ENCODE measurements around the gene C16orf92.
"Not testable (repeated sequence)": the region's sequence is repeated elsewhere in the genome, so short reads cannot be mapped to it uniquely, and the experiment has no call there.

C16orf92 gene

DNA sequence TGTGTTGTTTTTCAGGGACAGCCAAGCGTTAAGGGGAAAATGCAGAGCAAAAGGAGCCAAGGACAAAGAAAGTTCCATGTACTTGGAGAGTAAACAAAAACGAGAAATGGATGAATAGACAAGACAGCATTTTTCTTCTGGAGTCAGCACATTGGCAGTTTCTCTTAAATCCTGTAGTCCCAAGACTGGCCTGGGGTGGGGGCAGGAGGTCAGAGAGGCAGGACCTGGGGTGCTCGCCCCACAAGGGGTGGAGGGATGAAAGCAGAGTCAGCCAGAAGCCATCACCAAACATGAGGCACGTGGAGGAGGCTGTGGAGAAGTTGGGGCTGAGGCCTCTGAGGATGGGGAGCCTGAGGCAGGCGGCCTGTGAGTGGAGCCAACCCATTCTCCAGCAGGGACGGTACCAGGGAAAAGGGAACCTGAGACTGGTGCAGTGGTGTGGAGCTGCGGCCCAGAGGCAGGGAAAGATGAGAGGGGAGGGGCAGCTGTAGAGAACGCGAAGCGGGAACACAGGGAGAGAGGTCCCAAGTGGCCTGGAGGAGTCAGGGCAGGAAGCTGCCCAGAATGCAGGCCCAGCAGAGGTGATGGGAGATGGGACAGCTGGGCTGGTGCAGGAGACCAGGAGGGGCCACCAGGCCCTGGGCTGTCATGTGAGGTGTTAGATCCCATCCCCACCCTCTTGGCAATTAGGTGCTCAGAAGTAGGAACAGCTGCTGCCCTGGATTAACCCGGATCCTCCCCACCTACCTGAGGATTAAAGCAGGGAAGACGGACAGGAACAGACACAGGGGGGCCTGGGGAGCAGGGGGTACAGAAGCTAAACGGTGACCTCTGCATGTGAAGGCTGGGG lies 4.8 kb downstream of the C16orf92 start:
- no peak for DNase-seq (ENCODE audit: low read depth)

DNA sequence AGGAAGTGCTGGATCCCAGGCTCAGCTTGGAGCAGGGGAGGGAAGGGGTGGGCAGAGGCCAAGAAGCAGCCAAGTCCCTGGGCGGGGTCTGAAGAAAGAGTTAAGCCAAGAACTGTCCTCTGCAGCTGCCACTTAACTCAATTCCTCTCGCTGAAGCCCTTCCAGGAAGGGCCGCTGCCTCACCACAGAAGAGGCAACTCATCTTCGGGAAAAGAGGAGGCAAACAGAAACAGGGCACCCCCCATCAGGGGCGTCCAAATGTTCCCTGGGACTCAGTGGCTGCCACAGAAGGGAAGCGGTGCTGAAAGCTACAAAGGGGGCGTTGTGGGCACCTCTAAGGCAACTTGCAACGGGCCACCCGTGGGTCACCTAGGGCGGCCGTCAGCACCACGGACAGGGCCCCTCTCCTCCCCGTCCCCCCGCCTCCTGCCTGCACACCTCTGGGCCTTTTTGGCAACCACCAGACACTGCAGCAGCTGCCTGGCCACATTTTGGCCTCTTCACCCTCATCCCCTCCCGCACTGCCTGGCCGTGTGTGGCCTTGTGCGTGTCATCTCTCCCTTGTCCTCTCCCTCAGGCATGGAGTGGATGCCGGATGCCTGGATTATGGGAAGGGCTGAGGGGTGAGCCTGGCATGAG lies 5.6 kb downstream of the C16orf92 start:
- DNase-seq (ENCODE audit: low read depth): no peak

DNA sequence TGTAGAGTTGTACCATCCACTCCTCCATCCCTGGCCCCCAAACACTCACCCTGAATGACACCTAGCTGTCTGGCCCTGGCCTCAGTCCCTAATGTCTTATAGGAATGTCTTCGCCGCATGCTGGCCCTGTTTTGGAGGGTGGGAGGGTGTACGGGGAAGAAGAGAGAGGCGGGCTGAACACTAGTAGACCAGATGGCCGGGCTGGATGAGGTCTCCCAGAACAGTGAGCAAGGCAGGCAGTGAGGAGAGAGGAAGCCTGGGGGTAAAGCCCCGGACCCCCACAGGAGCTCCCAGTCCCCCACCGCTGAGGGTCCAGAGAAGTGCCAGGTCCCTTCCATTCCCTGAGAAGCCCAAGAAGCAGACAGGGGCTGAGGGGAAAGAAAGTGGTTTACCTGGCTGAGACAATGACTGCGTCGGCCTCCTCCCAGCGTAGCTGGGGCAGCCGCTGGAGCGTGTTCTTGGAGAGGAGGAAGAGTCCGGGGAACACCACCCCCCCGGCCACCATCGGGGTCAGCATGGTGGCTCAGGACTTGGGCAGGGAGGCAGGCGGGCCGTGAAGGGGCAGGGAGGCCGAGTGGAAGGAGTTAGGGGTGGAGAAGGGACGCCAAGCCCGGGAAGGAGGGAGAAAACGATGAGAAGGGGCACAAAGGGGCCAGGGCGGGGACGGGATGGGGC lies 7.2 kb downstream of the C16orf92 start:
- DNase-seq (ENCODE audit: low read depth): no peak

DNA sequence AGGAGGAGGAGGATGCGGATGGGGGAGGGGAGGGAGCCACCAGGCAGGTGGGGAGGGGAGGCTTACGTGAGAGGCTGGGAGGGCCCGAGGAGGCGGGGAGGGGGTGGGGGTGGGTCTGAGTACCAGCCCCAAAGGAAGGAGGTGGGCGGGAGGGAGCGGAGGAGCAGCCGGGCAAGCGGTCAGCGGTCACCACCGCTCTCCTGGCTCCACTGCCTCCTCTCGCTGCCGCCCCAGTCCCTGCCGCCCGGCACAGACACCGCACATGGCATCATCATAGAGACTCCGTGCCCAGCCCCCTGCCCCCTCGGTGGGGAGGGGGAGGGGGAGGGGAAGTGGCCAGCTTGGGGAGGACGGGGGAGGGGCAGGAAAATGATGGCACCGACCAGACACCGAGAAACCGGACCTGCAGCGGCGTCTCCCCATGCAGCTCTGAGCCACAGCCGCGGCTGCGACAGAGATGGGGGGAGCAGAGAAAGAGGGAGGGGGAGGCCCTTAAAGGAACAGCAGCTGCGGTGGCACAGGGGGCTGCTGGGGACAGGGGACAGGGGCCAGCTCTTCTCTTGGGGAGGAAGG lies 7.9 kb downstream of the C16orf92 start, which contains the start of gene TLCD3B:
Gene TLCD3B, minus strand, starts transcription at position 431 of the 573 bp plus-strand sequence. CDS start 744 bp downstream, outside the sequence.
- DNase-seq (ENCODE audit: low read depth): no peak

DNA sequence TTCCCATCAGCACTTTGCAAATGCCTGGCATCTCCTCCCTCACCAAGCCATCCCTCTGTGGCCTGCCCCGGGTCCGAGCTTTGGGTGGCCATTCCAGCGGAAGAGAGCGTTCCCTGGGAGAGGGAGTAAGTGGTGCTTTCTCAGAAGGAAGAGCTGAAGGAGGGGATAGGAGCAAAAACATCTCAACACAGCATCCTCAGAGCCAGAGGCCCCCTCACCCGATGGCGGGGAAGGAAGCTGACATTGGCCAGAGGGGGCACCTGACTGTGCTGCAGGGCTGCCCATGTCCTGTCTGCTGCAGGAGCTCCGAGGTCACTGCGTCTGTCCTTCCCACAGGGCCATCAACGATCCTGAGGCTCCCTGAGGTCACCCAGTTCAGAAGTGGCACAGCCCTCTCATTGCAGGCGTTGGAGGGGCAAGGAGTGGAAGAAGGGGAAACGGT lies 8.5 kb downstream of the C16orf92 start:
- DNase-seq (ENCODE audit: low read depth): no peak

DNA sequence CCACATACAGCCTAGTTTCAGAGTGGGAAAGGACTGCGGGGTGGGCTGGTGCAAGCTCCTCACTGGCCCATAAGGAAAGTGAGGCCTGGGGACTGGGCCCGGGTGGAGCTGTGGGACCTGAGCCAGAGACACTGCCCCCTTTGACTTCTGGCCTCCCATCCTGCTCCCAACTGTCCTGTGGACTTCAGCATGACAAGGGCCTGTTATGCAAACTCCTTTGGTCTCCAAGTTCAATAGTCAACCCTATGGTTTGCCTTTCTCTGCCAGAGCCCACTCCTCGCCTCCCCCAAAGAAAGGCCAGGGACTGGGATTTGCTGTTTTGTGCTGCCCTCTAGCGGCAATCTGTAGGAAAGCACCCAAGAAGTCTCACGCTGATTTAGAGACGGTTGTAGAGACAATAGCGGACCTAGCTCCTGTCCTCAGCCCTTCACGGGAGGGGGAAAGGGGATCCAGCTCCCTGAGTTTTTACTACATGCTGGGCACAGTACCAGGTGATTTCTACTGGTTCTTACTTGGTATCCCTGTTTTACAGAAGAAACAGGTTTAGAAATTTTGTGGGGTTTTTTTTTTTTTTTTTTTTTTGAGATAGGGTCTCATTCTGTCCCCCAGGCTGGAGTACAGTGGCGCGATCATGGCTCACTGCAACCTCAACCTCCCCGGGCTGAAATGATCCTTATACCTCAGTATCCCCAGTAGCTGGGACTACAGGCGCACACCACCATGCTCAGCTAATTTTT lies 9.3 kb downstream of the C16orf92 start:
- peak; percentile 41 for DNase-seq (ENCODE audit: low read depth)

DNA sequence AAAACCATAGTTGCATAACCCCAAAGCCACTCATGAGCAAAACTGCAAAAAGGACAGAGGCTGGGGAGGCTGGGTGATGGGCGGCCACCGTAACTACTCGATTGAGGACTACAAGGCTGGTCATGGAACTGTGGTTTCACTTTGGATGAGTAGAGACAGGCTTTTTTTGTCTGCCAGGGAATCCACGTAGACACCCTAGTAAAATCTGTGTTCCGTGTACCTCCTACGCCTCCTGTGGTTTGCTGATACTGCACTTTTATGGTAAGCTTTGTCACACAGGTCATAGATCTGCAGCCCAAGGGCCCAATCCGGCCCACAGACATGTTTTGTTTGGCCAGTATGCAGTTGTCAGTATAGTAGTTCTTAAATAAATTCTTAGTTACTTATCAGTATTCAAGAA lies 10.3 kb downstream of the C16orf92 start:
- no peak for DNase-seq (ENCODE audit: low read depth)

DNA sequence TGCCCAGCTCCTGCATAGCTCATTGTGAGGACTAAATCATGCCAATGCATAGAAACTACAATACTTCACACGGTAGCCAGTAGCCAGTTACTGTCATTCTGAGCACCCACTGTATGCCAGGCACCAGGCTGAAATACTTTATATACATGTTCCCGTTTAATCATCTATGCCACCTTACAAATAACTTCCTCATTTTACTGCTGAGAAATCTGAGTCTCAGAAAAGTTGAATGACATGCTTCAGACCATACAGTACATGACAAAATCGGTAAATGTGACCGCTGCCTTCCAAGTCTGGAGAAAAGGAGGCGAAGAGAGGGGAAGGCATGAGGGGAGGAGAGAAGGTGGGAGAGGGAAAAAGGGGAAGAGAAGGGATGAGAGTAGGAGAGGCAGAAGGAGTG lies 17.2 kb downstream of the C16orf92 start:
- no peak for DNase-seq (ENCODE audit: low read depth)

DNA sequence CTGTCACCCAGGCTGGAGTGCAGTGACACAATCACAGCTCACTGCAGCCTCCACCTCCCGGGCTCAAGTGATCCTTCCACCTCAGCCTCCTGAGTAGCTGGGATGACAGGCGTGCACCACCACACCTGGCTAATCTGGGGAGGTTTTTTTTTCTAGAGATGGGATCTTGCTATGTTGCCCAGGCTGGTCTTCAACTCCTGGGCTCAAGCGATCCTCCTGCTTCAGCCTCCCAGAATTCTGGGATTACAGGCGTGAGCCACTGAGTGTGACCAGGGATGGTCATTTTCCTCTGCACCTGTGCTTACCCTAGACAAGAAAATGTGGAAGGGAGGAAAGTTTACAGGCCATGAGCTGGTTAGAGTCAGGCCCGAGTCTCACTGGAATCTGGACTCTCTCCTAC lies 17.7 kb downstream of the C16orf92 start:
- DNase-seq (ENCODE audit: low read depth): not testable (repeated sequence)

DNA sequence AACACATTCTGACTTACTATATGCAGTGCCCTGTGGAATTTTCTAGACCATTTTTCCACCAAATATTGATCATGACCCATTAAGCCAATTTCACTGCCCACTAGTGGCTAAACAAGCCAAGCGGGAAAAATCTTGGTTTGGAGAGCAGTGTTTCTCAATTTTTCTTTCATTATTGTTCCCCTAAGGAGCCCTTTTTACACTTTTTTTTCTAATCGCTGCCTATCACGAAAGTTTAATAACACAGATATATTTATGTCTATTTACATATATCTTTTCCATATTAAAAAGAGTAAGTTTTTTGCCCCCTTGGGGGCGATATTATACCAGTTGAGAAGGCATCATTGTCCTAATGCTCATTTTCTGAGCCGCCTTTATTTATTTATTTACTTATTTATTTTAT lies 18.8 kb downstream of the C16orf92 start:
- no peak for DNase-seq (ENCODE audit: low read depth)

DNA sequence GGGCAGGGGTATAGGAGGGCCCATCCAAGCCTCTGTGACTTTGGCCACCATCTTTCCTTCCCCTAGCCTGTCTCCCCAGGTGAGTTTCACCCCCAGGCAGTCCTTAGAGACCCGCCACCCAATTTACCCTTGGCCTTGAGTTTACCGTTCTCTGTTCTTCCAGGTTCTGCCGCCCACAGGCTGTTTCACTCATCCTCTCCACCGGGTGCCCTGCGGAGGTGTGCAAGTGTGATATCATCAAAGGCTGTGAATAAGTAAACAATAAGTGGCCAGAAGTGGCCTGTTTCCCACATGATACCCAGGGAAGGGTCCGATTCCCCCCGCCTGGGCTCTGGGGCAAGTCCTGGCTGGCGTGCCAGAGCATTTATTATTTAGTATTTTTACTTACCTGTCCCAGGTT lies 23.2 kb downstream of the C16orf92 start:
- DNase-seq (ENCODE audit: low read depth): no peak

DNA sequence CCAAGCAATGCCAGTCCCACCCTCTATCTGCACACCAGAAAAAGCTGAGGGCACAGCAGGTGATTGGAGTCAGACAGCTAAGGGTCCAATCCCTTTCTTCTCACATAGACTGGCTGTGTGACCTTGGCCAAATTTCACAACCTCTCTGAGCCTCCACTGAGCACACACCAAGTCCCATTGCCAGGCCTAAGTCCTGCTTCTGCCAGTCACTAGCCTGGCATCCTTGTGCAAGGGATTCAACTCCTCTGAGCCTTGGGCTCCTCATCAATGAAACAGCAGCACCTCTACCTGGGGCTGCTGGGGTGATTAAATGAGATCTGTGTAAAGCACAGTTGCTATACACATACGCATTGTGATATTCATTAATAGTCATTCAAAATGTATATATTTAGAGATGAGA lies 23.6 kb downstream of the C16orf92 start:
- DNase-seq (ENCODE audit: low read depth): no peak

DNA sequence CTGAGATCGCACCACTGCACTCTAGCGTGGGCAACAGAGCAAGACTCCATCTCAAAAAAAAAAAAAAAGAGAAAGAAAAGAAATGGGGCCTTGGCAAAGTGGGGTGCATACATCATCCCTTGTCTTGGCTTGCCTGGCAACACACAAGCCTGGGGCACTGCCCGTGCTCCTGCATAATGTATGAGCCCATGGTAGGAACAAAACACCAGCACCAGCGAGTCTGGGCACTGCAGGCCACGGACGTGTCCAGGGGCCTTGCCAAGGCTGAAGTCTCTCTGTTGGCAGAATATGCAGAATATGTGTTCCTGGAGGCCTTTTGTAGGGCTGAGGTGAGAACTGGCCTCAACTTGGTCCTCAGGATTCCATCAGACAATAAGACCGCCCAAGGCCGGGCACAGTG lies 26.9 kb downstream of the C16orf92 start:
- no peak for DNase-seq (ENCODE audit: low read depth)

DNA sequence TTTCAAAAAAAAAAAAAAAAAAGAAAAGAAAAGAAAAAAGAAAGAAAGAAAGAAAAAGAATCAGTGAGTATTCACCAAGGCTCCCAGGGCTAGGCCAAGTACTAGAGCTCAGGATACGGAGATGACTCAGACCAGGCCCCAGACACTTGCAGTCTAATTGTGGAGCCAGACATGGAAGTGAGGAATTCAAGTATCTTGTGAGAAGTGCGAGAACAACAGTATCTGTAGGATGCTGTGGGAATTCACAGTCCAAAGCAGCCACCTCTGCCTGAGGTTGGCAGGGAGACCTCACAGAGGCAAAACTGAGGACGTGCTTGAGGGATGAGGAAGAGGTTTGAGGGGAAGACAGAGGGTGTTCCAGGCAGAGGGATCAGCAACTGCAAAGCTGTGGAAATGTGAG lies 28.5 kb downstream of the C16orf92 start:
- no peak for DNase-seq (ENCODE audit: low read depth)

DNA sequence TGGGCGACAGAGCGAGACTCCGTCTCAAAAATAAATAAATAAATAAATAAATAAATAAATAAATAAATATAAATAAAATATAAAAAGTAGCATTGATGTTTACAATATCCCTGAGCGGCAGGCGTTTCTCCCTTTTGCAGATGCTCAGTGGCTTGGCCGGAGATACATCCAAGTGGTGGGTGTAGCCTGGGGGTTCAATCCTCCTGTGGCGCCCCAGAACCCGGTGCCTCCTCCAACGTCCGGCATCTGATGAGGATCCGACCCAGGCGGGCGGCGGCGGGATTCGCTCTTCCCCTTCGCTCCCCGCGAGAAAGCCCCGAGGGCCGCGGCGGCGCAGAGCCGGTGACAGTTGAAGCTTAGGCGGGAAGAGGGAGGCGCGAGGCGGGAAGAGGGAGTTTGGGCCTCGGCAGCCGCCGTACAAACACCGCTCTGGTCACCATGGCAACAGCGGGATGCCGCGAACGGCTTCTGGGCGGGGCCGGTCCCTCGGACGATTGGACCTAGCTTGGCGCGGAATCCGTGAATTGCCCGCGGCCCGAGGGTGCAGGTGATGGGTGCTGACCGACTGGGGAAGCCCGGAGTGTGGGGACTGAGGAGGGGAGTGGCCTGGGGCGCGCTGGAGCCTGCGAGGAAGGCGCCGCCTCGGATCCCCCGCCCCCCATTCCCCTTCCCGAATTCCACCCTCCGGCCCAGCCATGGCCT lies 29.8 kb downstream of the C16orf92 start:
- peak; percentile 85 for DNase-seq (ENCODE audit: low read depth)

DNA sequence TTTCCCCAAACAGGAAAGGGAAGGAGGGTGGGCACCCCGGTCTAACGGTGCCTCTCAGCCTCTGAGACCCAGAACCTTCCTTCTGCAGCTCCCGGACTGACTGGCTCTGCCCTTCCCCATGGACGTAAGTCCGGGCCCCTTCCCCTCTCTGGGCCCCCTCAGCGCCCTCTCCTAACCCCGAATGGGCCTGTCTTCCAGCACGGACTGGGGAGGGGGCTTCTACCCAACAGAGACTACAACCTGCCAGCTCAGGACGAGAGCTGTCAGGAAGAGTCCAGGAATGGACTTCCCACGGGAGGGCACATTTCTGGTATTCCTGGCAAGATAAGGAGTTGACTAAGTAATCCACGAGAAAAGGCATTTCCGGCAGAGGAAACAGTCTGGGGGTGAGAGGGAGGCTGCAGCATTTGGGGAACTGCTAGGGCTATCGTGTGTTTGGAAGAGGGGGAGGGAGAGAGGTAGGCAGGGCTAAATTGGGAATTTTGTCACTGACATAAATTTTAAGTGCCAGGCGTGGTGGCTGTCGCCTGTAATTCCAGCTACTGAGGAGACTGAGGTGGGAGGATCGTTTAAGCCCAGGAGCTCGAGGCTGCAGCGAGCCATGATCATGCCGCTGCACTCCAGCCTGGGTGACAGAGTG lies 30.5 kb downstream of the C16orf92 start:
- no peak for DNase-seq (ENCODE audit: low read depth)

DNA sequence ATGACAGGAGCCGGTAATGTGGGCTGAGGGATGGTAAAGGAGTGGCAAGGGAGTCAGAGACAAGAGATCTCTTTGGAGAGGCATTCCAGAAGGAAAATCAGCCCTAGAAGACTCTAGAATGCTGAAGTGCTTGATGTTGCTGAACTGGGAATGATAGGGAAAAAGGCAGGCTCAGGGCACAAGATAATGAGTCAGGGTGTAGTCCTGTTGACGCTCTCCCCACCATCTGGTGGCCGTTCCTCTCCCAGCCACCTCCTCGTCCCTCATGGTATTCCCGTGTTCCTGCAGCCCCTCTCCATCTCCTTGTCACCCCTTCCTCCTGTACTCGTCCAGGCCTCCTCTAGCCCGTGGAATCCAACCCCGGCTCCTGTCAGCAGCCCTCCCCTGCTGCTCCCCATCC lies 31.5 kb downstream of the C16orf92 start:
- DNase-seq (ENCODE audit: low read depth): no peak

DNA sequence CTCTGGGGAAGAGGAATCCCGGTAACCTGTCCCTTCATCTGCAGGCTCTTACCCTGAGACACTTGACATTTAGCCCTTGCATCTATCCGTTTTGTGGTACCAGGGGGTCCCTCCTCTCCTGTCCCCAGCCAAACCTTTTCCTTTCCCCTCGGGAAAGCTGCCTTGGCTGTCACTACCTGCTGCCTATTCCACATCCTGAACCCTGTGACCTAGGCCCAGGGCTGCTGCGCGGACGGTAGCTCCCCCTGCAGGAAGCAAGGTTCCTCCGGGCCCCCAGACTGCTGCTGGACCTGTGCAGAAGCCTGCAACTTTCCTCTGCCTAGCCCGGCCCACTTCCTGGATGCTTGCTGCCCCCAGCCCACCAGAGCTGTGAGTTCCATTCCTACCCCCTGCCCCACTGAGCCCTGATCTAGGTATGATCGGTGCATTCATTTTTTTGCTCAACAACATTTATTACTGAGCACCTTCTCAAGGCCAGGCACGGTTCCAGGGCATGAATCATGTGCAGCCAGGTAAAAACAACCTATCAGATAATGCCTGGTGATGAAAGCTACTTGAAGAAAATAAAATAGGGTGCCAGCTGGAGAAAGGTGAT lies 32.1 kb downstream of the C16orf92 start:
- DNase-seq (ENCODE audit: low read depth): peak; percentile 31

DNA sequence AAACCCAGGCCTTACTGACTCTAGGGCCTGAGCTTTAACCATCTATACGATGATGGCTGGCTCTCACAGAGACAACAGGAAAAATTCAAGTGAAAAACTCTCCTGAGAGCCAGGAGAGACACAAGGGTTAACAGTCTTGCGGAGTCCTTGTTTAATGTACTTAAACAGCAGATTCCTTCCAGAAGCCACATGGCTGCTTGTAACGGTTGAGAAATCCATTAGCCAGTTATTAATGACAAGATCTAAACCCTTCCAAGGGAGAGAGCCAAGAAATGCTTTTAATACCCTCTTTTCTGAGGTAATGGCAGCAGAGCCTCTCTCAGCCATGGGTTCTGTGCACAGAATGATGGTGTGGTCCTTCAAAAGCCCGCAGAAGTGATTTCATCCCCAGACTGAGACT lies 37.3 kb downstream of the C16orf92 start:
- no peak for DNase-seq (ENCODE audit: low read depth)

DNA sequence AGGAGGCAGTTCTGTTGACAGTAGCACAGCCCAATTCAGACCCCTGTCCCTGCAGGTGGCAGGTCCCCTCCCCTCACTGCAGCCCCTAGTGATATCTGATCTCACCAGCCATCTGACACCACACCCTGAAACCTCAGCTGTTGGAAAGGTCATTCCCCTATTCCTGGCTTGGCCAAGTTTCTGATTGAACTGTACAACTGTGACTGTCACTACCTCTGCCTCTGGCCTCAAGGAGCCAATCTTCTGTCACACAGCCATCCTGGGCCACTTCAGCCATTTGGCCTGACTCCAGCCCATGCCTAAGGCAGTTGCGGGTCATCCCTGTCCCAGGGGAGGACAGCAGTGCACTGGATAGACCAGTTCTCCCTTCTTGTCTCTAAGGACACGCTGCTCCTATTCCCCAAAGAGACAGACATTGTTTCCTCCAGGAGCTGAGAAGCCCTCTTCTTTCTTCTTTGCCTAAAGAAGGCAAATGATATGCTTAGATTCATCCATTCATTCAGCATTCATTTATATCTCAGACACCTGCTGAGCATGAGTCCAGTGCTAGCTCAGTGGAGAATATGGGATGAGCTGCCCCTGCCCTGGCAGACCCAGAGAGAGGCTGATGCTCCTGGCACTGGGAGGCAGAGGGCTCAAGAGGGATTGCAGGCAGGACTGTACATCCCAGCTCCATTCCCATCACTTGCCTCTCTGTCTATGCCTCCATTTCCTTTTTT lies 38.0 kb downstream of the C16orf92 start:
- no peak for DNase-seq (ENCODE audit: low read depth)

Measured in activated T-helper 9 cell treated with anti-CD3 and anti-CD28 coated beads, Interleukin-2, amount 50 U/mL, for 16 hours (primary cell).